Measurements from ENCODE around the gene NNAT. TPM values are rescaled to one million over a fixed set of nuclear protein-coding genes. Genes with fewer than 3 reads are reported as not detected.
"Not testable (repeated sequence)": the region's sequence is repeated elsewhere in the genome, so short reads cannot be mapped to it uniquely, and the experiment has no call there.

Gene NNAT
- total RNA-seq, 1 donor from 2014 or later: 0.40 TPM

- TF ChIP-seq CTCF (IDR thresholded peaks at IDR 0.05): no peak
- H3K4me3 Mint-ChIP-seq: no peak overlapping the region
- peaks cover 21% of the 10 kb centered on the region for H3K27me3 Mint-ChIP-seq
- ATAC-seq (ENCODE audit: low read depth) (no peak), DNase-seq (no peak)
- no peaks in the 10 kb centered on the region for H3K36me3 Mint-ChIP-seq (ENCODE audit: low read depth)
- ChIA-PET POLR2A (no interaction called here), CTCF (no interaction called here)
- intact Hi-C loops (cut with micrococcal nuclease): no loop called here
- peaks cover 2% of the 10 kb centered on the region for H3K4me1 Mint-ChIP-seq
- H3K27ac Mint-ChIP-seq: no peak overlapping the region
- no peaks in the 10 kb centered on the region for H3K9me3 Mint-ChIP-seq
Measured at GRCh38 chr20:37540001-37540400, 19.0 kb downstream of the NNAT start.

DNA sequence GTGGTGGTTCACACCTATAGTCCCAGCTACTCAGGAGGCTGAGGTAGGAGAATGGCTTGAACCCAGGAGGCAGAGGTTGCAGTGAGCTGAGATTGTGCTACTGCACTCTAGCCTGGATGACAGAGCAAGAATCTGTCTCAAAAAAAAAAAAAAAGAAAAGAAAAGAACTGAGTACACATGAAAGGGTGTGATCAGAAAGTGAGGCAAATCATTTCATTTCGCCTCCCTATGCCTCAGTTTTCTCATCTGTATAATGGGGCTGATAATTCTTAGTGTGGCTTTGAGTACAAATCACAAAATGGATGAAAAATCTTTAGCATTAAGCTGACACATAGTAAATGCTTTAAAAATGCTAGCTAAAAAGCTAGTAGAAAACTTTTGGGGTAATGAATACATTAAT lies 19.8 kb downstream of the NNAT start:
- H3K4me3 Mint-ChIP-seq; ATAC-seq (ENCODE audit: low read depth); CTCF ChIA-PET; intact Hi-C loops (cut with micrococcal nuclease); H3K27ac Mint-ChIP-seq; H3K36me3 Mint-ChIP-seq (ENCODE audit: low read depth); H3K9me3 Mint-ChIP-seq; H3K4me1 Mint-ChIP-seq; DNase-seq: not testable (repeated sequence)
- peaks cover 21% of the 10 kb centered on the region for H3K27me3 Mint-ChIP-seq
- POLR2A ChIA-PET: interaction anchor here (0.7 kb wide), 1 partner anchor 172 kb away, joined by 3 read pairs; no protein-coding TSS in a partner anchor

- H3K4me1 Mint-ChIP-seq: no peaks in the 10 kb centered on the region
- DNase-seq (no peak), ATAC-seq (ENCODE audit: low read depth) (no peak)
- POLR2A ChIA-PET: interaction anchor here (0.7 kb wide), 1 partner anchor 171 kb away, joined by 3 read pairs; no protein-coding TSS in a partner anchor
- H3K27ac Mint-ChIP-seq: no peak overlapping the region
- TF ChIP-seq CTCF (IDR thresholded peaks at IDR 0.05): no peak
- H3K36me3 Mint-ChIP-seq (ENCODE audit: low read depth): no peaks in the 10 kb centered on the region
- H3K9me3 Mint-ChIP-seq: no peaks in the 10 kb centered on the region
- peaks cover 21% of the 10 kb centered on the region for H3K27me3 Mint-ChIP-seq
- CTCF ChIA-PET: no interaction called here
- H3K4me3 Mint-ChIP-seq: no peak overlapping the region
- intact Hi-C loops (cut with micrococcal nuclease): no loop called here
Measured at GRCh38 chr20:37541326-37541725, 20.3 kb downstream of the NNAT start.

- POLR2A ChIA-PET: no interaction called here
Measured at GRCh38 chr20:37542281-37542680, 21.2 kb downstream of the NNAT start.

DNA sequence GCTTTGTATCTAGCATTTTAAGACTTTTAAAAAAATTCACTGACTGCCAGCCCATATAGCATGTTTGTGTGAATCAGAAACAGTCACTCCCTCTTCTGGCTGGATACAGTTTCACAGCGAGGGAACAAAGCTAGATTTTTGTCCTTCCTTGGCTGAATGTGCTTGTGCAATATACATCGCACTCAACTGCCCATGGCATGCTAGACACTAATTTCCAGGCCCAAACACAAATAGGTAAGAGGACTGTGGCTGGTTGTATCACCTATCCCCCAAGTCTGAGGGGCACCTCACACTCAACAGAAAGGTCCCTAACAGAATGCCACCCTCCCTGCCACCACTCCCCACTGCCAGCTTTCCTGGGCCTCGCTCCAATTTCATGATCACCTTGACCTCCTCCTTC lies 22.8 kb downstream of the NNAT start:
- intact Hi-C loops (cut with micrococcal nuclease): no loop called here
- Mint-ChIP-seq H3K27me3 (peaks cover 18% of the 10 kb centered on the region), H3K9me3 (no peaks in the 10 kb centered on the region), H3K36me3 (ENCODE audit: low read depth) (no peaks in the 10 kb centered on the region), H3K4me3 (no peak overlapping the region), H3K4me1 (peaks cover 8% of the 10 kb centered on the region), H3K27ac (no peak overlapping the region)
- no peak for DNase-seq
- ChIA-PET POLR2A (no interaction called here), CTCF (no interaction called here)
- no peak for ATAC-seq (ENCODE audit: low read depth)
- TF ChIP-seq CTCF (IDR thresholded peaks at IDR 0.05): no peak

More at GRCh38 chr20:37542281-37542680, 21.2 kb downstream of the NNAT start:
- H3K4me1 Mint-ChIP-seq: no peaks in the 10 kb centered on the region
- ATAC-seq (ENCODE audit: low read depth) (no peak), DNase-seq (no peak)
- H3K27ac Mint-ChIP-seq: no peak overlapping the region
- peaks cover 23% of the 10 kb centered on the region for H3K27me3 Mint-ChIP-seq
- no peak overlapping the region for H3K4me3 Mint-ChIP-seq
- TF ChIP-seq CTCF (IDR thresholded peaks at IDR 0.05): no peak
- H3K9me3 Mint-ChIP-seq: no peaks in the 10 kb centered on the region
- CTCF ChIA-PET: no interaction called here
- H3K36me3 Mint-ChIP-seq (ENCODE audit: low read depth): no peaks in the 10 kb centered on the region
- intact Hi-C loops (cut with micrococcal nuclease): no loop called here

DNA sequence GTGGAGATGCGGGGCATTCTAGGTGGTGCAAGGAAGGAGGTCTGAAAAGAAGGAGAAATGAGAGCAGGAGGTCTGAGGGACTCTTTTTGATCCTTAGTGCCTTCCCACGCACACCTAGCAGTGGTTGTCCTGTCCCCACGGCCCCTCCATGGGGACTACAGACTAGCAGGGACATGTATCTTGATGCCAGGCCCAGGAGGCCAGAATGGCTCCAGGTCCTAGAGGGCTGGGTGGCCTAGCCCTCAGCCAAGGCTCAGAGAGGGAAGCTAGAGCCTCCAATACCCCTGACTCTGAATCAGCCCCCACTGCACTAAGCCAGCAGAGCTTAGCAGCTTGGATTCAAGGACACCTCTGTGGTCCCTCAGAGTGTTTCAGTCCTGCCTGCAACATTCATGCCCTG lies 23.3 kb downstream of the NNAT start:
- POLR2A ChIA-PET: no interaction called here
- Mint-ChIP-seq H3K27ac (no peak overlapping the region), H3K36me3 (ENCODE audit: low read depth) (no peaks in the 10 kb centered on the region), H3K27me3 (peaks cover 18% of the 10 kb centered on the region), H3K9me3 (no peaks in the 10 kb centered on the region), H3K4me3 (no peak overlapping the region), H3K4me1 (peaks cover 8% of the 10 kb centered on the region)
- no peak for TF ChIP-seq CTCF (IDR thresholded peaks at IDR 0.05)
- DNase-seq (no peak), ATAC-seq (ENCODE audit: low read depth) (no peak)
- intact Hi-C loops (cut with micrococcal nuclease): no loop called here
- CTCF ChIA-PET: interaction anchor here (0.8 kb wide), 1 partner anchor 349 kb away, joined by 5 read pairs; no protein-coding TSS in a partner anchor

All from activated B cell treated with CpG ODN at 0.5 μM for 24 hours (primary cell).